Psoas muscle (tissue), 8 donors: ENCODE measurements around the gene TCEAL4. TPM values are rescaled to one million over a fixed set of nuclear protein-coding genes. Genes with fewer than 3 reads are reported as not detected.

Experiments
- ATAC-seq, 4 donors: fragments of 200-7000 bp; cut with Tn5 transposase; one replicate each; pipeline ENCODE4 v1.9.1; 2020; ENCODE audit warnings: moderate library complexity in 3 of 4, mild to moderate bottlenecking in 2 of 4
- DNase-seq, 2 donors: peaks; one replicate each; pipeline ENCODE4 v3.0.0-alpha.2; 2020
- H3K27ac ChIP-seq: fragments of 200-600 bp; one replicate; pipeline ENCODE4 v1.8.0; 2022
- H3K27me3 ChIP-seq, 3 donors: fragments of 200-600 bp in 1 of 3; one replicate each; pipeline versions ENCODE4 v1.6.1 to v1.8.0; 2013 to 2022; ENCODE audit warnings: low read length in 2 of 3, mild to moderate bottlenecking in 2 of 3, moderate library complexity in 1 of 3; ENCODE audit not compliant: insufficient read depth in 3 of 3
- H3K36me3 ChIP-seq, 2 donors: fragments of 200-600 bp in 1 of 2; one replicate each; pipeline versions ENCODE4 v1.6.1 to v1.8.0; 2013 to 2022; ENCODE audit warnings: low read depth in 1 of 2, mild to moderate bottlenecking in 1 of 2, moderate library complexity in 1 of 2; ENCODE audit not compliant: insufficient read depth in 1 of 2
- H3K4me1 ChIP-seq: fragments of 200-600 bp; one replicate; pipeline ENCODE4 v1.8.0; 2022
- H3K4me3 ChIP-seq: fragments of 200-600 bp; one replicate; pipeline ENCODE4 v1.8.0; 2022; ENCODE audit warnings: mild to moderate bottlenecking
- H3K9me3 ChIP-seq: fragments of 200-600 bp; one replicate; pipeline ENCODE4 v1.8.0; 2022
- CTCF ChIP-seq: fragments of 200-600 bp; IDR thresholded peaks from one replicate; pipeline ENCODE4 v1.8.0; 2022; ENCODE audit warnings: antibody characterized with exemption
- WGBS, 3 donors: extraction: QIAGEN DNeasy Blood & Tissue Kit; methylation state at CpG; one replicate each; pipeline versions ENCODE4 v1.1.6 to v1.1.7; 2013; 5-methylcytosine and 5-hydroxymethylcytosine counted together
- intact Hi-C, 2 donors: fragments of 100-400 bp; cut with DNase I; formaldehyde crosslinking; loops; one replicate each; pipeline versions ENCODE4 v1.11.0 to v1.14.2; 2022
- polyA plus RNA-seq, 3 donors: library from polyadenylated mRNA; stranded (reverse); fragments of 200-250 nt; gene quantifications; one replicate each; pipeline ENCODE4 v1.2.3, GENCODE V29; 2013
- total RNA-seq, 4 donors: library from RNA; stranded (reverse); fragmentation: NEBNext Ultra II Directional in 2 of 4; extraction: Animal tissue kit (Norgen Biotek cat#: 25700) in 2 of 4; gene quantifications; one replicate each; pipeline versions ENCODE4 v1.2.1 to v1.2.4, GENCODE V29; 2021 to 2023
- donor health status: healthy with polysubstance abuse.
- donor health status: DM: no; HTN: no; CAD: no; lungs with moderate emphysema.
- donor health status: Bipolar disorder and iron deficiency.
- donor health status: healthy.
- donor health status: DM: yes; HTN: yes; CAD: no.
- donor health status: DM: no; HTN: no; CAD: no.
- donor health status: DM: no; HTN: no; CAD: no.
- donor health status: DM: yes; HTN: yes; CAD: no.

TCEAL4 gene
- total and polyA plus RNA-seq, 7 donors, result 28.6 to 66.6 (median 37.2) TPM

- Histone ChIP-seq H3K27ac (peak within 1 kb of the TSS; percentile 87), H3K36me3 (peaks cover 0 to 6% of the 10 kb centered on the region in 2 donors), H3K9me3 (no peaks in the 10 kb centered on the region), H3K4me3 (peak within 1 kb of the TSS; percentile 78), H3K27me3 (peaks cover 0 to 10% (median 0%) of the 10 kb centered on the region in 3 donors), H3K4me1 (peaks cover 9% of the 10 kb centered on the region)
- intact Hi-C loops, result loop anchor here in 1 of 2 donors (5.0 to 10.0 kb wide), 2 partner anchors 59 to 94 kb away; partner anchors contain the start of gene MORF4L2
- peak; percentile 85 to 91 (median 88) for ATAC-seq
- DNase-seq, result peak; percentile 58 to 81
- TF ChIP-seq CTCF, result no peak
- 1 to 25% (median 3%) methylated on average over 20 to 32 of the region's 32 CpGs for WGBS, 3 donors
Observed at GRCh38 chrX:103628386-103629317, 43.3 kb downstream of the TCEAL4 start, which contains the start of gene TCEAL1. TCEAL1 (plus strand) TSS chrX:103628975; CDS start chrX:103629917, 942 bp downstream.

- ATAC-seq (peak; percentile 79 to 89 (median 82)), DNase-seq (peak; percentile 65 to 71)
- peaks cover 9% of the 10 kb centered on the region for H3K4me1 ChIP-seq
- no peaks in the 10 kb centered on the region for H3K9me3 ChIP-seq
- peak overlapping the region; percentile 78 for H3K4me3 ChIP-seq
- 1 to 24% (median 1%) methylated on average over 38 to 49 of the region's 49 CpGs for WGBS, 3 donors
- H3K27me3 ChIP-seq, result peaks cover 0 to 10% (median 0%) of the 10 kb centered on the region in 3 donors
- peak overlapping the region; percentile 87 for H3K27ac ChIP-seq
- peak; percentile 20 for TF ChIP-seq CTCF
- intact Hi-C loops, result loop anchor here (5.0 to 10.0 kb wide), 3 partner anchors 55 to 95 kb away; partner anchors contain the start of gene MORF4L2 (in 2 of the 2)
- H3K36me3 ChIP-seq, result peaks cover 0 to 6% of the 10 kb centered on the region in 2 donors
Observed at GRCh38 chrX:103629318-103630170, 44.2 kb downstream of the TCEAL4 start.

GRCh38 chrX:103630171-103630511 is 44.8 kb downstream of the TCEAL4 start:
- intact Hi-C loops, result loop anchor here in 1 of 2 donors (10.0 kb wide), 1 partner anchor 55 kb away; the partner anchor contains the start of gene MORF4L2
- no peak for ATAC-seq

More at GRCh38 chrX:103630171-103630511, 44.8 kb downstream of the TCEAL4 start:
- Histone ChIP-seq H3K27me3 (peaks cover 0 to 10% (median 0%) of the 10 kb centered on the region in 3 donors), H3K4me3 (peak overlapping the region; percentile 78), H3K9me3 (no peaks in the 10 kb centered on the region), H3K4me1 (peaks cover 9% of the 10 kb centered on the region), H3K36me3 (peaks cover 0 to 6% of the 10 kb centered on the region in 2 donors), H3K27ac (peak overlapping the region; percentile 87)
- 12 to 34% (median 14%) methylated on average over 6 of the region's 6 CpGs for WGBS, 3 donors
- TF ChIP-seq CTCF, result no peak
- no peak for DNase-seq
